ENCODE data around the gene CENPP. TPM values are rescaled to one million over a fixed set of nuclear protein-coding genes. Genes with fewer than 3 reads are reported as not detected.
A peak's percentile ranks its signal among the peaks of the same experiment; 100 is the strongest.

The CENPP gene
- total RNA-seq, 1 experiment from 2014 or later = 7.2 TPM

DNA sequence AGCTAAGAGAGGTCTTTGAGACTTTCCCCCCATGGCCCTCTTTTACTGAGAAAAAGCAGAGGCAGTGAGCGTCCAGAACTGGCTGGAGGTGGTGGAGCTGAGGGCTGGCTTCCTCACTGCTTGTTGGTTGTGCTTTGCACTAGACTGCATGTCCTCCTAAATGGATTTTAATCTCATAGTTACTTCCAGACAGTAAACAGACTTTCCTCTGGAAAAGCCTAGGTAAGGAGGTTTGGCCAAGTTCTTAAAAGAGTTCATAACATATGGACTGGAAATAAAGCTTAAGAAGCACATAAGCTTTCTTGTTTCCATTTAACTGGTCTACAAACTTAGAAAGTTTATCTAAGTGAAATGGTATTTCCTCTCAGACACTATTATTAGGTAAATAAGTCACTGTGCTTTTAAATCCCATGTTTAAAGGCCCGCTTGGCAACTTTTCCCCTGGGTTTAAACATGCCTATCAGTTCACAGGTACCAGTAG, 154.6 kb downstream of the CENPP start:
- no peak for TF ChIP-seq CTCF (IDR thresholded peaks at IDR 0.05; ENCODE audit: unreplicated experiment)
- intact Hi-C loops (cut with micrococcal nuclease; ENCODE audit: unreplicated experiment) = no loop called here
- CTCF ChIA-PET = no interaction called here
- Mint-ChIP-seq H3K36me3 (ENCODE audit: insufficient read depth, unreplicated experiment) (no peaks in the 10 kb centered on the region), H3K4me1 (ENCODE audit: low read depth, unreplicated experiment) (peaks cover 21% of the 10 kb centered on the region), H3K9me3 (ENCODE audit: low read depth, unreplicated experiment) (no peaks in the 10 kb centered on the region), H3K27ac (ENCODE audit: unreplicated experiment) (no peak overlapping the region), H3K27me3 (ENCODE audit: unreplicated experiment) (no peaks in the 10 kb centered on the region), H3K4me3 (ENCODE audit: low read depth, unreplicated experiment) (no peak overlapping the region)
- no TSS peak for BruUV-seq (replicated peaks)
- DNase-seq = no peak

DNA sequence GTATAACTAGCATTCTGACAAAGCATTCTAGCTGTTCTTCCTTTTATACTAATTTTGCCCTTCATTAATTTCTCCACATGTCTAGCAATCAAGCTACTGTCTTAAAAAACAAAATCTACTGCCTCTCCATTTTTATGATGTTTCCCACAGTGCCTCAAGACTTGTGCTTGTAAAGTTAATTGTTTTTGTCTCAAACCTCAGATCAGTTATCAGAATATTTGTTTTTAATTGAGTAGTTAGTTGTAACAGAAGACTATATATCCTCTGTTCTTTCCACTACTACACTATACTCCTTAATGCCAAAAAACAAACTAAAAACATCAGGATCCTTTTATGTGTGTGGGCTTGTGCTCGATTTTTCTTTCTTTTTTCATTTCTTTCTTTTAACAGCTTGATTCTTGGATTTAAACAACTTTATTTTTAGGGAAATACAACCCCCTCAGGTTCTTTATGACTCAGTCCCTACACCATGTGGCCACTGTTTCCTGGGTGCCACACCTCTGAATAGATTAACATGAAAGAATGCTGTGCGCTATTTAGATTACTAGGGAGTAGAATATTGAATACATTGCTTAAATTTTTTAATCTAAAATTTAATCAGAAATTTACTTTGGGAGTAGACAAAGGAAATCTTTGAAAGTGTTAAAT, 155.4 kb downstream of the CENPP start:
- CTCF ChIA-PET = no interaction called here
- Mint-ChIP-seq H3K4me3 (ENCODE audit: low read depth, unreplicated experiment) (peak overlapping the region; percentile 11), H3K36me3 (ENCODE audit: insufficient read depth, unreplicated experiment) (no peaks in the 10 kb centered on the region), H3K27ac (ENCODE audit: unreplicated experiment) (peak overlapping the region; percentile 83), H3K4me1 (ENCODE audit: low read depth, unreplicated experiment) (peaks cover 21% of the 10 kb centered on the region), H3K27me3 (ENCODE audit: unreplicated experiment) (no peaks in the 10 kb centered on the region), H3K9me3 (ENCODE audit: low read depth, unreplicated experiment) (no peaks in the 10 kb centered on the region)
- peak; percentile 8 for DNase-seq
- no TSS peak for BruUV-seq (replicated peaks)
- no peak for TF ChIP-seq CTCF (IDR thresholded peaks at IDR 0.05; ENCODE audit: unreplicated experiment)
- intact Hi-C loops (cut with micrococcal nuclease; ENCODE audit: unreplicated experiment) = no loop called here

- Mint-ChIP-seq H3K36me3 (ENCODE audit: insufficient read depth, unreplicated experiment) (no peaks in the 10 kb centered on the region), H3K9me3 (ENCODE audit: low read depth, unreplicated experiment) (no peaks in the 10 kb centered on the region), H3K4me3 (ENCODE audit: low read depth, unreplicated experiment) (peak within 1 kb of the TSS; percentile 11), H3K27me3 (ENCODE audit: unreplicated experiment) (no peaks in the 10 kb centered on the region), H3K27ac (ENCODE audit: unreplicated experiment) (peak within 1 kb of the TSS; percentile 83), H3K4me1 (ENCODE audit: low read depth, unreplicated experiment) (peaks cover 21% of the 10 kb centered on the region)
- intact Hi-C loops (cut with micrococcal nuclease; ENCODE audit: unreplicated experiment) = no loop called here
- no peak for DNase-seq
- TF ChIP-seq CTCF (IDR thresholded peaks at IDR 0.05; ENCODE audit: unreplicated experiment) = no peak
- CTCF ChIA-PET = no interaction called here
- BruUV-seq (replicated peaks) = no TSS peak
Measured at GRCh38 chr9:92482329-92482728, 156.6 kb downstream of the CENPP start, which contains the start of gene ASPN. TSS of gene ASPN (minus strand) at chr9:92482506.

GRCh38 chr9:92482805-92483204, 157.1 kb downstream of the CENPP start:
- no peak for TF ChIP-seq CTCF (IDR thresholded peaks at IDR 0.05; ENCODE audit: unreplicated experiment)
- intact Hi-C loops (cut with micrococcal nuclease; ENCODE audit: unreplicated experiment) = no loop called here
- Mint-ChIP-seq H3K9me3 (ENCODE audit: low read depth, unreplicated experiment) (no peaks in the 10 kb centered on the region), H3K4me3 (ENCODE audit: low read depth, unreplicated experiment) (no peak overlapping the region), H3K27ac (ENCODE audit: unreplicated experiment) (no peak overlapping the region), H3K27me3 (ENCODE audit: unreplicated experiment) (no peaks in the 10 kb centered on the region), H3K4me1 (ENCODE audit: low read depth, unreplicated experiment) (peaks cover 21% of the 10 kb centered on the region), H3K36me3 (ENCODE audit: insufficient read depth, unreplicated experiment) (no peaks in the 10 kb centered on the region)
- no peak for DNase-seq
- CTCF ChIA-PET = no interaction called here
- BruUV-seq (replicated peaks) = no TSS peak
